Retinal pigment epithelial cell (primary cell): ENCODE data around the gene R3HDM2.

Experiments
- DNase-seq: peaks from one replicate; pipeline ENCODE4 v3.0.0-alpha.2; 2010; ENCODE audit warnings: low read depth
- H3K4me3 ChIP-seq: 2 replicates; pipeline ENCODE4 v1.5.1; 2011; ENCODE audit warnings: mild to moderate bottlenecking, low read length, control low read depth, moderate library complexity
- TF ChIP-seq, protein P1 (sequence below): conservative IDR thresholded peaks from 2 replicates; pipeline ENCODE4 v1.5.1; 2011; ENCODE audit warnings: low read depth, low read length, control low read depth, inconsistent platforms

Gene R3HDM2

DNA sequence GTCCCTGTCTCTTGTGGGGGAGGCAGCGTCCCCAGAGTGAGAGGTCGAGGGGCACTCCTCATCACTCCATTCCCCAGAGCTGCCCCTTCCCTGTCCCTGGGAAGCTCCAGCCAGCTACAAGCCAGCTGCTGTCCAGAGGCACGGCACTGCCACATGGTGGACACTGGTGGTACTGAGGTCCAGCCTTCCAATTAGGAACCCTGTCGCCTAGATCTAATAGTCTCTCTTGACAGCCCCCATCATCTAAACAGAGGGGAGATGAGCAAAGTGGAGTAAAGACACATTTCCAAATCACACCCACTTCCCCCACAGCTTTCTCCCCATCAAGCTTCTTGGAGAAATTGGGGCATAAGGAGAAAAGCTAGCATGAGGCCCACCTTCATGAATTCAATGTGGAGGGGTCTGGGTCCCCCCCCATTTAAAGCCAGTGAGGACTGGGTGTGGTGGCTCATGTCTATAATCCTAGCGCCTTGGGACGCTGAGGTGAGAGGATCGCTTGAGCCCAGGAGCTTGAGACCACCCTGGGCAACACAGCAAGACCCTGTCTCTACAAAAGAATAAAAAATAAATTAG lies 22.2 kb upstream of the R3HDM2 start:
- TF ChIP-seq, protein P1, sequence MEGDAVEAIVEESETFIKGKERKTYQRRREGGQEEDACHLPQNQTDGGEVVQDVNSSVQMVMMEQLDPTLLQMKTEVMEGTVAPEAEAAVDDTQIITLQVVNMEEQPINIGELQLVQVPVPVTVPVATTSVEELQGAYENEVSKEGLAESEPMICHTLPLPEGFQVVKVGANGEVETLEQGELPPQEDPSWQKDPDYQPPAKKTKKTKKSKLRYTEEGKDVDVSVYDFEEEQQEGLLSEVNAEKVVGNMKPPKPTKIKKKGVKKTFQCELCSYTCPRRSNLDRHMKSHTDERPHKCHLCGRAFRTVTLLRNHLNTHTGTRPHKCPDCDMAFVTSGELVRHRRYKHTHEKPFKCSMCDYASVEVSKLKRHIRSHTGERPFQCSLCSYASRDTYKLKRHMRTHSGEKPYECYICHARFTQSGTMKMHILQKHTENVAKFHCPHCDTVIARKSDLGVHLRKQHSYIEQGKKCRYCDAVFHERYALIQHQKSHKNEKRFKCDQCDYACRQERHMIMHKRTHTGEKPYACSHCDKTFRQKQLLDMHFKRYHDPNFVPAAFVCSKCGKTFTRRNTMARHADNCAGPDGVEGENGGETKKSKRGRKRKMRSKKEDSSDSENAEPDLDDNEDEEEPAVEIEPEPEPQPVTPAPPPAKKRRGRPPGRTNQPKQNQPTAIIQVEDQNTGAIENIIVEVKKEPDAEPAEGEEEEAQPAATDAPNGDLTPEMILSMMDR, result peak; percentile 97
- no peak for DNase-seq

DNA sequence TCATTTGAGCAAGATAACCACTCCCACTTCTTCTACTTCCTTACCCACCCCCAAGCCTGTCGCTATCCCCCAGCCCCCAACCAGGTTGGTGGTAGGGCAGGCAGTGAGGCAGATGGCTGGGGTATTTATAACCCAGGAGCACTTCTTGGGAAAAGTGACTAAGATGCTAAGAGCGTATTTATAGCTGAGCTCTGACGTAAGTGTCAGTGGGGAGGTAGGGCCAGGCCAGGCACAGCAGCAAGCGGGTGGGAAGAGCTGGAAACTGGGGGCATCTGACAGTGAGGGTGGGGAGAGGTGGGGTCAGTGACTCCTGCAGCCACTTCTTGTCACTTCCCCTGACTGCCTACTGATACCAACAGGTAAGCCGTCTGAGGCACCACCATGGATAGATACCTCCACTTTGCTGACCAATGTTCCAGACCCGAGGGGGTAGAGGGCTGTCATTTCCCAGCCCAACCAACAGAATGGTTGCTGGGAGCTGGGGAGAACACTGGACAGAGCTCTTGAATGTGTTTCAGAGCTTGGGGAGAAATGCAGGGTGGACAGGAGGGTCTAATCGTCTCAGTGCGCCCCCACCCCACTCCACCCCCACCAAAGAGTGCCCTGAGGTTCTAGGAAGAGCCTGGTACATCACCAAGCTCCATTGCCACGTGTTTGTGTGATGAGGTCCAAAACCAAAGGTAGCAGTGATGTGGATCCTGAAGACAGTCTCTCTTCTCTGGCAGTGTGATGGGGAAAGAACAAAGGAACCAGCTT lies 21.5 kb upstream of the R3HDM2 start:
- no peak overlapping the region for H3K4me3 ChIP-seq
- TF ChIP-seq, protein P1, result no peak
- DNase-seq, result peak; percentile 67

More for the DNA sequence above, 22.2 kb upstream of the R3HDM2 start:
- H3K4me3 ChIP-seq, result no peak overlapping the region

DNA sequence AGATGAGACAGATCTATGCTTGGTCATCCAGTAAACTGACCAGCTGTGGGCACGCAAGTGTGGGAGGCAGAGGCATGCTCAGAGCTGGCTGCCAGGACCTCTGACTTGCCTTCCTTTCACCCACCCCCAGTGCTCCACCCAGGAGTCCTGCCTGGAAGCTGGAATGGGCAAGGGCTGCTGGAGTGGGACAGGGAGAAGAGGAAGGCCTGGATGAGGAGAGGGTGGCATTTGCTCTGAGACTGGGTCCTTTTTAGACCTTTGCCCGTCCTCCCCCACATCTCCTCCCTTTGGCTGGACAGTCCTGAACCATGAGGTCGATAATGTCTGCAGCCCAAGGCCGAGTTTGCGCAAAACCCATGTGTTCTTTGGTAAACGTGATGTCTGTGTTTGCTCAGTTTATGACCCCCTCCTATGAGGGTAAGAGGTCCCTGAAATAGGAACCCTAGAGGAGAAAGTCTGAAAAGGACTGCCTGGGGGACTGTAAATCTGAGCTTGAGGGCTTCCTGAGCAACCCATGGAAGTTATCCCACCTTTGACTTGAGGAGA lies 20.5 kb upstream of the R3HDM2 start:
- DNase-seq, result no peak
- TF ChIP-seq, protein P1, result no peak
- H3K4me3 ChIP-seq, result no peak overlapping the region

DNA sequence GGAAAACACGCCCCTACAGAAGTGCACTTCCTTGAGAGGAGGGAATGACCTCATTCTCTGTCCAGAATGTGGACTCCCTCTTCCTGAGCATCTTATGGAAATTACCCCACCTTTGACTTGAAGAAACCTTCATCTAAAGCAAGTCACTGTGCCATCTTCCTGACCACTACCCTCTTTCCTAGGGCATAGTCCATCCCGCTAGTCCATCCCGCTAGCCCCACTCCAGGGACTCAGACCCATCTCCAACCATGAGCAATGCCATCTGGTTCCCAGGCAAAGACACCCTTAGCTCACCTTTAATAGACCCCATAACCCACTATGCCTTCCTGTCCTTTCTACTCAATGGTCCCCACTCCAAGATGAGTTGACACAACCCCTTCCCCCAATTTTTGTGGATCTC lies 19.2 kb upstream of the R3HDM2 start:
- no peak for DNase-seq
- no peak overlapping the region for H3K4me3 ChIP-seq
- TF ChIP-seq, protein P1, result no peak

DNA sequence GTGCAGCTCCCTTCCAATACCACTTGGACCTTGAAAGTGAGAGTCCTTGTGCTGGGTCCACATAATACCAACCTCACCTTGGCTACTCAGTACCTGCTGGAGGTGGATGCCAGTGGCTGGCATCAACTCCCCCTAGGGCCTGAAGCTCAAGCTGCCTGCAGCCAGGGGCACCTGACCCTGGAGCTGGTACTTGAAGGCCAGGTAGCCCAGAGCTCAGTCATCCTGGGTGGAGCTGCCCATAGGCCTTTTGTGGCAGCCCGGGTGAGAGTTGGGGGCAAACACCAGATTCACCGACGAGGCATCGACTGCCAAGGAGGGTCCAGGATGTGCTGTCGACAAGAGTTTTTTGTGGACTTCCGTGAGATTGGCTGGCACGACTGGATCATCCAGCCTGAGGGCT lies 18.5 kb upstream of the R3HDM2 start:
- TF ChIP-seq, protein P1, result no peak
- DNase-seq, result no peak
- no peak overlapping the region for H3K4me3 ChIP-seq

DNA sequence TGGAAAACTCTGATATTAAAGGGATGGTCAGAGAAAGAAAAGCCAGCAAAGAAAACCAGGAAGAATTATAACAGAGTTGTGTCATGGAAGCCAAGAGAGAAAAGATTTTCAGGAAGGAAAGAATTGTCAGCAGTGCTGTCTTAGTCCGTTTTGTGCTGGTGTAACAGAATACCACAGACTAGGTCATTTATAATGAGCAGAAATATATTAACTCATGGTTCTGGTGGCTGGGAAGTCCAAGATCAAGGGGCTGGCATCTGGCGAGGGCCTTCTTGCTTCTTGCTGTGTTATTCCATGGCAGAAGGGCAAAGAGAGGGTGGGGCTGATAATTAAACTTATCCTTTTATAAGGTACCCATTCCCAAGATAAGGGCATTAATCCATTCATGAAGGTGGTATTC lies 17.8 kb upstream of the R3HDM2 start:
- no peak overlapping the region for H3K4me3 ChIP-seq
- DNase-seq, result no peak
- TF ChIP-seq, protein P1, result no peak

DNA sequence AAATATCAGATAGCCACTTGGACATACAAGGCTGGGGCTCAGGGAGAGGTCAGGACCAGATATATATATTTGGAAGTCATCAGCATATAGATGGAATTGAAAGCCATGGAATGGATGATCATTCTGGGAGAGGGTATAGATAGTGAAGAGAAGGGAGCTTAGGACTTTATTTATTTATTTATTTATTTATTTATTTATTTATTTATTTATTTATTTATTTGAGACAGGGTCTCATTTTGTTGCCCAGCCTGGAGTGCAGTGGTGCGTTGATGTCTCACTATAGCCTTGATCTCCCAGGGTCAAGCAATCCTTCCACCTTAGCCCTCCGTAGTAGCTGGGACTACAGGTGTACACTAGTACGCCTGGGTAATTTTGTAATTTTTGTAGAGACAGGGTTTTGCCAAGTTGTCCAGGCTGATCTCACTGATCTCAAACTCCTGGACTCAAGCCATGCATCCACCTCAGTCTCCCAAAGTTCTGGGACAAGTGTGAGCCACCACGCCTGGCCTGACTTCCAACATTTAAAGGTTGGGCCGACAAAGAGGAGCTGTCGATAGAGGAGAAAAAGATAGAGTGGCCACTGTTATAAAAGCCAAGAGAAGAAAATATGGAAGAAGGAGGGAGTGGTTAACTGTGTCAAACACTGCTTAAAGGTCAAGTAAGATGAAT lies 15.6 kb upstream of the R3HDM2 start:
- no peak overlapping the region for H3K4me3 ChIP-seq
- DNase-seq, result no peak
- TF ChIP-seq, protein P1, result no peak
